Uterus (tissue), 4 donors: Measurements from ENCODE around the gene MLPH. TPM values are rescaled to one million over a fixed set of nuclear protein-coding genes. Genes with fewer than 3 reads are reported as not detected.

Experiments
- DNase-seq, 2 donors: peaks; one replicate each; pipeline ENCODE4 v3.0.0-alpha.2; 2019 to 2020
- H3K27ac ChIP-seq, 2 donors: fragments of 200-600 bp; sonication (generic); 1 replicate in 1 of 2; 2 replicates in 1 of 2; pipeline ENCODE4 v1.5.1; 2016 to 2018
- H3K27me3 ChIP-seq, 2 donors: fragments of 200-600 bp; sonication (generic); one replicate each; pipeline ENCODE4 v1.5.1; 2018 to 2019; ENCODE audit warnings: control low read depth in 1 of 2
- H3K36me3 ChIP-seq, 2 donors: fragments of 200-600 bp; sonication (generic); one replicate each; pipeline ENCODE4 v1.5.1; 2019; ENCODE audit warnings: control low read depth in 1 of 2
- H3K4me1 ChIP-seq, 2 donors: fragments of 200-600 bp; sonication (generic); one replicate each; pipeline ENCODE4 v1.5.1; 2018 to 2019; ENCODE audit warnings: control low read depth in 1 of 2
- H3K4me3 ChIP-seq, 2 donors: fragments of 200-600 bp; sonication (generic); 1 replicate in 1 of 2; 2 replicates in 1 of 2; pipeline ENCODE4 v1.5.1; 2018 to 2019; ENCODE audit warnings: mild to moderate bottlenecking in 1 of 2
- H3K9me3 ChIP-seq, 2 donors: fragments of 200-600 bp; sonication (generic); one replicate each; pipeline ENCODE4 v1.5.1; 2019; ENCODE audit warnings: control low read depth in 1 of 2
- POLR2A ChIP-seq, 2 donors: fragments of 450-650 bp; IDR thresholded peaks; one replicate each; pipeline ENCODE4 v1.6.1; 2016; ENCODE audit warnings: antibody characterized with exemption in 2 of 2, mild to moderate bottlenecking in 1 of 2, moderate library complexity in 1 of 2
- intact Hi-C: fragments of 100-400 bp; cut with DNase I; formaldehyde crosslinking; loops from one replicate; pipeline ENCODE4 v1.15.1; 2023; ENCODE audit warnings: low total_unique reads
- total RNA-seq, 4 donors: library from RNA; depleted of rRNA in 3 of 4; stranded (reverse); fragments of >200 nt in 3 of 4; gene quantifications; one replicate each; pipeline versions ENCODE4 v1.1.0 to v1.2.4, GENCODE V29; 2014 to 2023
- TF ChIP-seq, protein P1 (sequence below), 4 experiments: fragments of 200-600 bp in 2 of 4; fragments of 450-650 bp in 2 of 4; sonication (generic) in 2 of 4; IDR thresholded peaks; one replicate each; pipeline ENCODE4 v1.5.1; 2016 to 2019; ENCODE audit warnings: antibody characterized with exemption in 4 of 4, mild to moderate bottlenecking in 2 of 4, moderate library complexity in 1 of 4
- donor health status: DM: yes; HTN: yes; CAD: no.

The MLPH gene
- total RNA-seq, 4 donors from 2014 or later = 1.2 to 16.5 (median 8.9) TPM

DNA sequence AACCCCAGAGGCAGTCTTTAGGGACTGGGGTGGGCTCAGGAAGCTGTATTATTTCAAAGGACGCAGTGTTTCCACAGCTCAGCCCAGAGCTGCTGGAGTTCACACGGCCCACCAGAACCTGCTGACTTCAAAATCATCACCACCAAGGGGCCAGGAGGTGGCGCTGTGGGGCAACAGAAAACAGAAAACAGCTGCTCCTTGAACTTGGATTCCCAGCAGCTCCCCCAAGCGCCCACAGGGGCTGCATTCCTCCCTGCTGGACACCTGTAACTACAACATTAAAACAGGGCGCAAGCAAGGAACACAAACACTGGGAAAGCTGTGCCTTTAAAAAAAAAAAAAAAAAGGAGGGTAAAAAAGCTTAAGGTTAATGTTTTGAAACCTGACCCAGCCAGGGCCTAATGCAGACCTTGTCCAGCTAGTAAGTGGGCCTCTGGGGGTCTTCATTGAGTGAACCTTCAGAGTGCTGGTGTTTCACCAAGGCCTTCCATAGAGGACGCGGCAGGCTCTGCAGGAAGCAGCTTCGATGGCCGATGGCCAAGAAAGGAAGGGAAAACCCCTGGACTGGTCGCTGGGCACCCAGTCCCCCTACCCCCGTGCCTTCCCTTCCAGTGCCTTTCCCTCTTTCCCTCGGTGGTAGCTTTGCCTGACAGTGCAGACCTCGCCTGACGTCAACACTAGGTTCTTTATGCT is 25.9 kb downstream of the MLPH start:
- peak overlapping the region; percentile 67 to 77 for H3K27ac ChIP-seq
- no peaks in the 10 kb centered on the region for H3K4me1 ChIP-seq
- no peaks in the 10 kb centered on the region for H3K9me3 ChIP-seq
- intact Hi-C loops = loop anchor here (5.0 to 10.0 kb wide), 2 partner anchors 59 to 232 kb away; no protein-coding TSS in a partner anchor
- H3K36me3 ChIP-seq = no peaks in the 10 kb centered on the region
- no peak for TF ChIP-seq POLR2A (IDR thresholded peaks at IDR 0.05)
- TF ChIP-seq, protein P1, sequence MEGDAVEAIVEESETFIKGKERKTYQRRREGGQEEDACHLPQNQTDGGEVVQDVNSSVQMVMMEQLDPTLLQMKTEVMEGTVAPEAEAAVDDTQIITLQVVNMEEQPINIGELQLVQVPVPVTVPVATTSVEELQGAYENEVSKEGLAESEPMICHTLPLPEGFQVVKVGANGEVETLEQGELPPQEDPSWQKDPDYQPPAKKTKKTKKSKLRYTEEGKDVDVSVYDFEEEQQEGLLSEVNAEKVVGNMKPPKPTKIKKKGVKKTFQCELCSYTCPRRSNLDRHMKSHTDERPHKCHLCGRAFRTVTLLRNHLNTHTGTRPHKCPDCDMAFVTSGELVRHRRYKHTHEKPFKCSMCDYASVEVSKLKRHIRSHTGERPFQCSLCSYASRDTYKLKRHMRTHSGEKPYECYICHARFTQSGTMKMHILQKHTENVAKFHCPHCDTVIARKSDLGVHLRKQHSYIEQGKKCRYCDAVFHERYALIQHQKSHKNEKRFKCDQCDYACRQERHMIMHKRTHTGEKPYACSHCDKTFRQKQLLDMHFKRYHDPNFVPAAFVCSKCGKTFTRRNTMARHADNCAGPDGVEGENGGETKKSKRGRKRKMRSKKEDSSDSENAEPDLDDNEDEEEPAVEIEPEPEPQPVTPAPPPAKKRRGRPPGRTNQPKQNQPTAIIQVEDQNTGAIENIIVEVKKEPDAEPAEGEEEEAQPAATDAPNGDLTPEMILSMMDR (IDR thresholded peaks at IDR 0.05) = peak; percentile 89 to 97 (median 95)
- no peak overlapping the region for H3K4me3 ChIP-seq
- DNase-seq = peak; percentile 90 to 92
- no peaks in the 10 kb centered on the region for H3K27me3 ChIP-seq

DNA sequence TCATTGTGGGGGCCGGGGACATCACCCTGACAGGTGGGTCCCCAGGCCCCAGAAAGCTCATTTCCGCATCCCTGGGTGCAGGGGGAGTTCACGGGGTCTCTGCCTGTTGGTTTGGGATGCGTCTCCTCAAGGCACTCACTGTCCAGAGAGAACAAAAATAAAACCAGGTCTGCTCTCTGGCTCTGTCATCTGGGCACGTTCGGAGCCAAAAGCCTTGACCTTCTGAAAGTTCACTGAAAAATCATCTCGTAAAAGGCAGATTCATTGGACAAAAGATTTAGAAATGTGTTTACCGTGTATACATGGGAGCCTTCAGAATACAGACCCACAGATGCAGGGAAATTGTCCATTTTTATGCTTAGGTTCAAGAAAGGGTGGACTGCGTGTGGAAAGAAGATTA is 26.6 kb downstream of the MLPH start:
- Histone ChIP-seq H3K36me3 (no peaks in the 10 kb centered on the region), H3K4me3 (no peak overlapping the region), H3K9me3 (no peaks in the 10 kb centered on the region), H3K27me3 (no peaks in the 10 kb centered on the region), H3K4me1 (no peaks in the 10 kb centered on the region), H3K27ac (peak overlapping the region; percentile 64 to 67)
- TF ChIP-seq, protein P1 (IDR thresholded peaks at IDR 0.05) = no peak
- TF ChIP-seq POLR2A (IDR thresholded peaks at IDR 0.05) = no peak
- peak in 1 of 2 donors; percentile 44 for DNase-seq
- intact Hi-C loops = loop anchor here (5.0 to 10.0 kb wide), 2 partner anchors 59 to 231 kb away; no protein-coding TSS in a partner anchor

DNA sequence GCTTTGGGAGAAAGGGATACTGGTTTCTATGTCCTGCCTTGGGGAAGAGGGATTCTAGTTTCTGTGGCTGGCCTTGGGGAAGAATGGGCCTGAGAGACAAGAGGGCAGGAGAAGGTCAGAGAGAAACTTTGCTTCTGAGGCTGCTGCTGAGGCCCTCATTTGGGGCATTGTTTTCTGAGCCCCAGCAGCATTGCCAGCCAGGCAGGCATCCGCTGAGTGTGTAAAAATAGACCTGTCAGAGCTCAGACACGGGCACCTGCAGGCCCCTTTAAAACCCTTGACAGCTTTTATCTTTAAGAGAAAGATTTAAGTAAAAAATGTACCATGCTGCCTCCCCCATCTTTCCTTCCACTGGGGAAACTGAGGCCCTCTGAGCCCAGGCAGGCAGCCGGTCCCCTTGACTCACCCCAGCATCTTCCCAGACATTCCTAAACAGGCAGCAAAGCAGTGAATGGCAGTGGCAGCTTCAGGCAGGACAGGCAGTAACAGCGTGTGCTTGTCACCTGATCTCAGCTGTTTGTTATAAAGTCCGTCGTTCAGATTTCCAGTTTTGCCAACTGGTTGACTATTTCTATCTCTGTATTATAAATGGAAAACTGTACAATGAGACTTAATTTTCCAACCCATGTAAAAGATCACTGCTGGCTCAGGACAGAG is 27.6 kb downstream of the MLPH start:
- Histone ChIP-seq H3K4me3 (no peak overlapping the region), H3K27ac (peak overlapping the region; percentile 64 to 67), H3K27me3 (no peaks in the 10 kb centered on the region), H3K9me3 (no peaks in the 10 kb centered on the region), H3K4me1 (no peaks in the 10 kb centered on the region), H3K36me3 (no peaks in the 10 kb centered on the region)
- intact Hi-C loops = loop anchor here (5.0 to 10.0 kb wide), 2 partner anchors 58 to 230 kb away; no protein-coding TSS in a partner anchor
- TF ChIP-seq, protein P1 (IDR thresholded peaks at IDR 0.05) = no peak
- no peak for TF ChIP-seq POLR2A (IDR thresholded peaks at IDR 0.05)
- DNase-seq = no peak

DNA sequence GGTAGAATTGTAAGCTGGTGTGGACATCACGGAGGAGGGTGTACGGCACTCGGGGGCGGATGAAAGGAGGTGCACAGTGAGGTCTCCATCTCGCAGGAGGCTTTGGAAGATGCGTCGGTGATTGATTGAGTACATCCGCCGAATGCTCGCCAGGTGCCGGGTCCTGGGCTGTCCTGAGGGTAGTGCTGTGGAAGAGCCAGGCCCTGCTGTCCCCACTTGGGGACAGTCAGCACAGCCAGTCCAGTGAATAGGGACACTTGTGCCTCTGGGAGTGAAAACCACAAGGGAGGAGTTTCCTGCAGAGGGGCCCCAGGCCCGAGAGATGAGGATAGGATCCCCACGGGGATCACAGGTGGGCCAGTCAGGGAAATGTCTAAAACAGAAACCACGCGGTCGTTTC is 28.1 kb downstream of the MLPH start:
- intact Hi-C loops = loop anchor here (10.0 kb wide), 1 partner anchor 230 kb away; no protein-coding TSS in a partner anchor
- Histone ChIP-seq H3K27ac (peak overlapping the region in 1 of 2 donors; percentile 67), H3K4me3 (no peak overlapping the region), H3K4me1 (no peaks in the 10 kb centered on the region), H3K36me3 (no peaks in the 10 kb centered on the region), H3K27me3 (no peaks in the 10 kb centered on the region), H3K9me3 (no peaks in the 10 kb centered on the region)
- no peak for DNase-seq
- TF ChIP-seq POLR2A (IDR thresholded peaks at IDR 0.05) = no peak
- TF ChIP-seq, protein P1 (IDR thresholded peaks at IDR 0.05) = no peak
